PC-3 (cell line): ENCODE measurements around the gene L3MBTL4.

ENCODE experiments used
- EZH2phosphoT487 ChIP-seq: fragments of 300-600 bp; sonication (generic); IDR thresholded peaks from 2 replicates; pipeline ENCODE4 v1.6.1; 2018; ENCODE audit warnings: mild to moderate bottlenecking, antibody characterized with exemption, low read length, borderline replicate concordance
- TF ChIP-seq, protein P1 (sequence below): fragments of 300-600 bp; sonication (generic); conservative IDR thresholded peaks from 2 replicates; pipeline ENCODE4 v1.5.1; 2017; ENCODE audit warnings: antibody characterized with exemption, low read depth, mild to moderate bottlenecking, low read length

DNA sequence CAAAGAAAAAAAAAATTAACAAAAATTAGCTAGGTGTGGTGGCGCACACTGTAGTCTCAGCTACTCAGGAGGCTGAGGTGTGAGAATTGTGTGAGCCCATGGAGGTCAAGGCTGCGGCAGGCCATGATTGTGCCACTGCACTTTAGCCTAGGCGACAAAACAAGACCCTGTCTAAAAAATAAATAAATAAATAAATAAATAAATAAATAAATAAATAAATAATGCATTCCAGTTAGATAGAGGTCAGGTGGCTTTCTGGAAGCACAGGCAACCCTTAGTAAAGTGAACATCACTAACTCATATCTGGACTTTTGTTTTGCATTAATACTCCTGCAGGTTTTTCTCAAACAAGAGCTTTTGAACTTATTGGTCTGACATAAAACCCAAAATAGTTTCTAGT lies 206.8 kb downstream of the L3MBTL4 start:
- TF ChIP-seq, protein P1, sequence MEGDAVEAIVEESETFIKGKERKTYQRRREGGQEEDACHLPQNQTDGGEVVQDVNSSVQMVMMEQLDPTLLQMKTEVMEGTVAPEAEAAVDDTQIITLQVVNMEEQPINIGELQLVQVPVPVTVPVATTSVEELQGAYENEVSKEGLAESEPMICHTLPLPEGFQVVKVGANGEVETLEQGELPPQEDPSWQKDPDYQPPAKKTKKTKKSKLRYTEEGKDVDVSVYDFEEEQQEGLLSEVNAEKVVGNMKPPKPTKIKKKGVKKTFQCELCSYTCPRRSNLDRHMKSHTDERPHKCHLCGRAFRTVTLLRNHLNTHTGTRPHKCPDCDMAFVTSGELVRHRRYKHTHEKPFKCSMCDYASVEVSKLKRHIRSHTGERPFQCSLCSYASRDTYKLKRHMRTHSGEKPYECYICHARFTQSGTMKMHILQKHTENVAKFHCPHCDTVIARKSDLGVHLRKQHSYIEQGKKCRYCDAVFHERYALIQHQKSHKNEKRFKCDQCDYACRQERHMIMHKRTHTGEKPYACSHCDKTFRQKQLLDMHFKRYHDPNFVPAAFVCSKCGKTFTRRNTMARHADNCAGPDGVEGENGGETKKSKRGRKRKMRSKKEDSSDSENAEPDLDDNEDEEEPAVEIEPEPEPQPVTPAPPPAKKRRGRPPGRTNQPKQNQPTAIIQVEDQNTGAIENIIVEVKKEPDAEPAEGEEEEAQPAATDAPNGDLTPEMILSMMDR: no peak
- TF ChIP-seq EZH2phosphoT487: no peak
